GM12872 (cell line): ENCODE results near the gene C1QL1.

Source experiments
- CTCF ChIP-seq: IDR thresholded peaks from 3 replicates; pipeline ENCODE4 v1.5.1; 2011; ENCODE audit warnings: low read depth, mild to moderate bottlenecking, low read length, moderate library complexity; ENCODE audit not compliant: insufficient read depth

C1QL1 gene

GRCh38 chr17:44932787-44933097 is 35.4 kb downstream of the C1QL1 start:
- TF ChIP-seq CTCF, result no peak

DNA sequence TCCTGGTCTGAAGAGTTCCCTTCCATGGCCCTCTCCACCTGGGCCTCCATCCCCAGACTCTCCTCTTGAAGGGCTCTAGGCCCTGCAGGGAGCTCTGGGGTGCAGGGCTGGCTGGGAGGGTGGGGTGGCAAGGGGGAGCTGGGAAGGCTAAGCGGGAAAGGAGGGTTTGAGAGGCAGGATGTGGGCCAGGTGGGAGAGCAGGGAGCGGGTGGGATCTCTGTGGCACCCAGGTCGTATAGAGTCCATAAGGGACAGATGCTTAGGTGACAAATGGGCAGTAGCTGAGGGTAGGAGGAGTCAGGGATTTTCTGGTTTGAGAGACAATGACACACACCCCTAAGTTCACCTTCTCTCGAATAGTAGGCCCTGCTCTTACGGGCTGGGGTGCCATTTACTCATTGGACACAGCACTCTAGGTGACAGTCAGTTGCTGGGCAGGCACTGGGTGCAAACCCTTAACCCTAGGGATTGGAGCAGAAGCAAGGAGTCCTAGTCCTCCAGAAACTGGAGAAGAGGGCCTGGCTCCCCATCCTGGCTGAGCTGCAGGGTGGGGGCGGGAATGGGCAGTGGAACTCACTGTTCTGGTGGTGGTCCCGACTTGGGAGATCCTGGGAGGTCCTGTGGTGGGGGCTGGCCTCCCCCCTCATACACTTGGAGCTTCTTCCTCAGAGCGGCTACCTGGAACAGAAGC is 35.9 kb downstream of the C1QL1 start:
- no peak for TF ChIP-seq CTCF

GRCh38 chr17:44931376-44931775 is 36.7 kb downstream of the C1QL1 start:
- no peak for TF ChIP-seq CTCF

DNA sequence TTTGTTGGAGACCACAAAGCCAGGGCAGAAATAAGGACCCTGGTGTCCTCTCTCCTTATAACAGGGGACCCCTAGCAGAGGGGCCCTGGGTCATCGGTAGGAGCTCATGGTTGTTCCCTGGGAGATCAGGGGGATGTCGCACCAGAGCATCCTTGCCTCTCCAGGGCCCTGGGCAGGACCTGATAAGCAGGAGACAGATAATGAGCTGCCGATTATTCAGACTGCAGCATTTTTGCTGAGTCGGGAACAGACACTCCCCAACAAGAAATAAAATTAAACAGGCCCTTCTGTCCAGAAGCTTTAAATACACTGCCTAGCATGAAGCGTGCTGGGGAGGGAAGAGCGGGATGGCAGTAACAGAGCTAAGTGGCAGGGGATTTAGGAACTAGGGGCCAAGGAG is 37.4 kb downstream of the C1QL1 start:
- no peak for TF ChIP-seq CTCF

GRCh38 chr17:44928950-44929720 is 39.0 kb downstream of the C1QL1 start:
- no peak for TF ChIP-seq CTCF

- TF ChIP-seq CTCF, result no peak
Measured at GRCh38 chr17:44928136-44928535, 40.0 kb downstream of the C1QL1 start.

GRCh38 chr17:44927696-44928095 is 40.4 kb downstream of the C1QL1 start:
- no peak for TF ChIP-seq CTCF
